Iris pigment epithelial cell (primary cell): ENCODE measurements around the gene SETD3.
A peak's percentile ranks its signal among the peaks of the same experiment; 100 is the strongest.
"Not testable (repeated sequence)": the region's sequence is repeated elsewhere in the genome, so short reads cannot be mapped to it uniquely, and the experiment has no call there.

Source experiments
- DNase-seq: peaks from one replicate; pipeline ENCODE4 v3.0.0-alpha.2; 2011; ENCODE audit warnings: low read depth

The SETD3 gene

GRCh38 chr14:99359906-99360305 lies 120.8 kb downstream of the SETD3 start:
- no peak for DNase-seq

- DNase-seq = no peak
Observed at GRCh38 chr14:99357916-99358390, 122.7 kb downstream of the SETD3 start.

GRCh38 chr14:99357151-99357915 lies 123.3 kb downstream of the SETD3 start:
- no peak for DNase-seq

GRCh38 chr14:99356031-99356608 lies 124.5 kb downstream of the SETD3 start:
- no peak for DNase-seq

- no peak for DNase-seq
Observed at GRCh38 chr14:99354166-99354875, 126.3 kb downstream of the SETD3 start.

- no peak for DNase-seq
Observed at GRCh38 chr14:99352688-99353280, 127.9 kb downstream of the SETD3 start.

GRCh38 chr14:99351166-99352007 lies 129.3 kb downstream of the SETD3 start:
- DNase-seq = peak; percentile 7

- DNase-seq = no peak
Observed at GRCh38 chr14:99350751-99351150, 129.9 kb downstream of the SETD3 start.

GRCh38 chr14:99349721-99350495 lies 130.8 kb downstream of the SETD3 start:
- DNase-seq = no peak

- no peak for DNase-seq
Observed at GRCh38 chr14:99348816-99349614, 131.6 kb downstream of the SETD3 start.

GRCh38 chr14:99348231-99348630 lies 132.4 kb downstream of the SETD3 start:
- not testable (repeated sequence) for DNase-seq
